GM18507 (cell line): Measurements from ENCODE around the gene PIGP.
A peak's percentile ranks its signal among the peaks of the same experiment; 100 is the strongest.

ENCODE experiments used
- DNase-seq: peaks from one replicate; pipeline ENCODE4 v3.0.0; 2011; ENCODE audit warnings: low read depth; ENCODE audit not compliant: insufficient read length; ENCODE audit errors: extremely low spot score
- FAIRE-seq: peaks from 2 replicates; lab custom pipeline; 2011; peaks lifted over from hg19 to GRCh38; lab: Jason Lieb, UNC

Gene PIGP

GRCh38 chr21:37077403-37077802 lies 4.5 kb upstream of the PIGP start:
- no peak for DNase-seq

GRCh38 chr21:37076087-37076850 lies 3.4 kb upstream of the PIGP start:
- no peak for FAIRE-seq
- no peak for DNase-seq

More at GRCh38 chr21:37077403-37077802, 4.5 kb upstream of the PIGP start:
- FAIRE-seq: no peak

DNA sequence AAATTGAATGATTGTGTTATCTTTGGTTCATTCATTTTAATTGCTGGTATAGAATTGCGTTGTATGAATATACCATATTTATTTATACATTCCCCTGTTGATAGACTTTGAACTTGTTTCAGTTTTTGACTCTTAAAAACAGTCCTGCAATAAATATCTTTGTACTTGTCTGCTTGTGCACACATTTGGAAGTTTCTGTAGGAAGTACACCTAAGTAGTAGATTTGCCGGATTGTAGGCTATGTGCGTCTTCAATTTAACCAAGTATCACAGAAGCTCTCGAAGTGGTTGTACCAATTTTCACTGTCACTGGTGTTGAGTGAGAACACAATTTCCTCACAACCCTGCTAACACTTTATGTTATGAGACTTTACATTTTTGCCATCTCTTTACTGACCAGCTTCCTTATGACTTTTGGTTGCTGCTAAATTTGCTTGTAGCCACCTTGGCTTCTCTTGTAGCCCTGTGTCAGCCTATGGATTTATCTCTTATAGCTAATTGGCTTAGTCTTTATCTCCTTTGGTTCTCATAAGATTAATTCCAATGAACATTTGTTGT lies 2.4 kb upstream of the PIGP start:
- FAIRE-seq: no peak

GRCh38 chr21:37074546-37074945 lies 1.7 kb upstream of the PIGP start:
- DNase-seq (no peak), FAIRE-seq (no peak)

More for the DNA sequence above, 2.4 kb upstream of the PIGP start:
- no peak for DNase-seq

GRCh38 chr21:37074197-37074510 lies 1.3 kb upstream of the PIGP start:
- no peak for FAIRE-seq
- DNase-seq: no peak

DNA sequence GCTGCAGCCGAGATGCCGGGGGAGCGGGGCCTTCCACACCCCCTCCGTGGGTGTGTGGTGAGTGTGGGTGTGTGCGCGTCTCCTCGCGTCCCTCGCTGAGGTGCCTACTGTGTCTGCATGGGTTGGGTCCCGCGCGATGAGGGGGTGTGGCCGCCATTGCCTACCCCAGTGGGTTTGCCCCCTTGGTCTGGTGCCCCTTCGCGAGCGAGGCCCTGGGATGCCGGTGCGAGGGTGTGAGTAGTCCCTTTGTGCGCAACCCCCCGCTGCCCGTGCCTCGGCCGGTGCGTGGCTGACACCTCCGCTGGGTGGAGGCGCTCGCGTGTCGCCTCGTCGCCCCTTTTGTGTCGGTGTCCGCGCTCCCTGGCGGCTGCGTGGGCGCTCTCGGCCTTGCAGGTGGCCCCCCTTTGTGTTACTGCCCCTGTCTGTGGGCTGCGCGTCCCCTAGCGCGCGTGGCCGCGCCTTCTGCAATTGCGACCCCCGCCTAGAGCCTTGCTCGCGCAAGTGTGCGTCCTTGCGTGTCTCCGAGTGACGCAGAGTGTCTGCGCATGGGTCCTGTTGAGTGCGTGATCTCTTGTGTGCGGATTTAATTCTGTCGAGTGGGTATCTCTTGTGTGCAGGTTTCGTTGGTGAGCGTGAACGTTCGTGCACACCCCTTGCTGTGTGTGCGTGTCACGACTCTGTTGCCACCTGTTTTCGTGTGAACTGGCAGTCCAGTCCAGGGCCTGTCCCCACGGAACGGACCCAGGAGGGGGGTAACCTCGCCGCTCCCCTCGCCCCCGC lies 736 bp upstream of the PIGP start:
- no peak for DNase-seq
- no peak for FAIRE-seq

DNA sequence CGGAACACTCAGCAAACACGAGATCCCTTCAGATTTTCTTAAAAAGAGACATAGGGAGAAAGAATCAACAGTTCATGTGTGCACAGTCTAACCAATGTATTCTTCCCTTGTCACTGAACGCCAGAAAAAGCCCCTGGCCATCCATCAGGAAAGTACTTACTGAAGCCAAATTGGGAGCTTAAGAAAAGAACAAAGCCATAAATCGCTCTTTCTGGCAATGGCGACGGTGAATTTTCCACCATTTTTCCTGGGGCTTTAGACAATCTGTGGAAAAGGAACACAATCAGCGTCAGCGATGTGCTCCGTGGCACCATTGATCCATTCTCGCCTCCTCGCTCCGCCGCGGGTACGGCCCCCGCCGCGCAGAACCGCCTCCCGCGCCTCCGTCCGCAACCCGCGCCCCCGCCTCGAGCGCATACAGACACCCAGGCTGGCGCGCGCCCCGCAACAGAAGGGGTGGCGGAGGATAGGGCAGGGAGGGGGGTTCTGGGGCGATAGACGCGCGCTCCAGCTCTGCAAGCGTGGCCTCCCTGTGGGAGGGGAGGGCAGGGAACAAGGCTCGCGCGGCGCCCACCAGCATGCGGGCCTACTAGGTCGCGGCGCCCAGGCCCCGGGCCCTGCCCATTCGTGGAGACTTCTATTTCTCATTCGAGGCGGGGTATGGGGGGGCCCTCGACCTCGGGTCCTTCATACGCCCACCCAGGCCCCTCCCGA lies 440 bp downstream of the PIGP start:
- no peak for FAIRE-seq
- peak; percentile 50 for DNase-seq

DNA sequence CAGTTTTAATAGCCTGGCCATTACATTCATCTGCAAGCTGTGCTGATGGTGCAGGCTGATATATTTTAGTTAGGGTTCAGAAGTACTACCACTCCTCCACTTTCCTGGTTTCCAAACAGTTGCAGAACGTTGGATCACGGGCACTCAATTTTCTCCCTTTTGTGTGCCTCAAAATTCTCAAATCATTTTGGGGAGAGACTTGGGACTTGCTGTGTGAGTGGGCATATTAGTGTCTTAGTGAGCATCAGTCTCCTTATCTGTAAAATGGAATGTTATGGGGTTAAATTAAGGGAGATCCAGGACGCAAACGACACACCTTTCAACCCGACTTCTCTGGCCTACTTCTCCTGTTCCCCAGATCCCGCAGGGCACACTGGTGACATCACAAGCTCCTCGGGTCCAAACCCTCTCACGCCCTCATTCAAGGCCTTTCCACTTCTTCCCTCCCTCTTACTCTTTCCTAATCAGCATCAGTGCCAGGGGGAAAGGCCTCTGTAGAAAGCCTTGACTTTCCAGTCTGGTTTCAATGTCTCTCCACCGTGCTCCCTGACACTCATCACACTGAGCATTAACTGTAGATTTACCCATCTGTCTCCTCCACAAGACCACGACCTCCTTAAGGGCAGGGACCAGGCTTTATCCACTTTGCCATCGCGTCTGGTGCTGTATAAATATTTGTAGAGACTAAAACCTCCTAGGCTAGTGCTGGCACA lies 1.2 kb downstream of the PIGP start:
- FAIRE-seq: no peak

DNA sequence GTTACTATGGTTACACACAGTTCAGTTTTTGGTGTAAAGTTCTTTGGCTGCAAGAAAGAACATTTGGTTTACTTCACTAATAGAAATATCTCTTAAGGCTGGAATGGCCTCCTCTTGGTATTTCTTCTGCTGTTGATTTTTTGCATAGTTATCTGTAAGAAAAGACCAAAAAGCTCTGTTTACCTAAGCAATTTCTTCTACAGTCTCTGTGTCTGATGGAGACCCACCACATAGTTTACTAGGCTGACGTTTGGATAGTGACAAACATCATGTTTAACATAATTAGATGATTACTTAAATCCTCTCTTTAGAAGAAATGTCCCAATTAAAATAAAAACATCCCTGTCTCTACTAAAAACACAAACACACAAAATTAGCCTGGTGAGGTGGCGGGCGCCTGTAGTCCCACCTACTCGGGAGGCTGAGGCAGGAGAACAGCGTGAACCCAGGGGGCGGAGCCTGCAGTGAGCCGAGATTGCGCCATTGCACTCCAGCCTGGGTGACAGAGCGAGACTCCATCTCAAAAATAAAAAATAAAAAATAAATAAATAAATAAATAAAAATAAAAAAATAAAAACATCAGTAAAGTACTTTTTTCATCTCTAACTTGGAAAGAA lies 7.2 kb downstream of the PIGP start:
- no peak for FAIRE-seq
- no peak for DNase-seq

More for the DNA sequence above, 1.2 kb downstream of the PIGP start:
- no peak for DNase-seq

GRCh38 chr21:37064841-37065240 lies 8.0 kb downstream of the PIGP start:
- FAIRE-seq (no peak), DNase-seq (no peak)

DNA sequence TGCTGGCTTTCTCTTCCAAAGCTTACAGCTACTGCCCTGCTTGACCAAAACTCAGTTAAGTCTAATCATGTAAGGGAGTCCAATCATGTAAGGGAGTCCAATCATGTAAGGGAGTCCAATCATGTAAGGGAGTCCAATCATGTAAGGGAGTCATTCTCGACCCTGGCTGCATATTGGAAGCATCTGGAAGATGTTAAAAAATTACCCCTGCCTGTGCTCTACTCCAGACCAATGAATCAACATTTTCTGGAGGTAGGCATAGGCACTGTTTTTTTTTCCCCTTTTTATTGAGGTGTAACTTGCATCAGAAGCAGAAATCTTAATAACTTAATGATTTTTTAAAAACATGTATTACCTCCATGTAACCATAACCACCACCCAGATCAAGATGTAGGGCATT lies 9.4 kb downstream of the PIGP start:
- DNase-seq: no peak
- FAIRE-seq: no peak

GRCh38 chr21:37062593-37062935 lies 10.3 kb downstream of the PIGP start:
- no peak for FAIRE-seq
- DNase-seq: no peak

DNA sequence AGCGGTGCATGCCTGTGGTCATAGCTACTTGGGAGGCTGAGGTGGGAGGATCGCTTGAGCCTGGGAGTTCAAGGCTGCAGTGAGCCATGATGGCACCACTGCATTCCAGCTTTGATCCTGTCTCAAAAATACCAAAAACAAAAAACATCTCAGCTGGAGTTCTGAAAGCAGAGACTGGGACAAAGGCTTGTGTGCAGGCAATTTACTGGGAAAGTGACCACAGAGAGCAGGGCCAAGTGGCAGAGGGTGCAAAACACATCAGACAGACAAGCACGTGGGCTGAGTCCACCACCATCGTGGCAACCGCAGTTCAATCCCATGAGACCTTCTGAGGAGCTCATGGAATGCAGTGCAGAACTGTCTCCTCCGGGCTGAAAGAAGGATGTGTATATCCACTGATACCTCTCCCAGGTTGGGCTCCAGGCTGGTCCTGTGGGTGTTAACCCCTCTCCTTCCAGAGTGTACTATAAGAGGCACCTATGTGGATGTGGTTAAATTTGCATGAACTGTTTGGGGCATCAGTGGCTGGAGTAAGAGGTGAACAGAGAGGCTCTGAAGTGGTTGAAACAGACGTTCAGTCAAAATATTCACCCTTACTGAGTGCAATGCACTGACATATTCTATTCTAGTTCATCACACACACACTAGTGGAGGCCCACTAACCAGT lies 10.8 kb downstream of the PIGP start:
- no peak for FAIRE-seq
- DNase-seq: no peak

- no peak for DNase-seq
- FAIRE-seq: no peak
Measured at GRCh38 chr21:37060296-37060695, 12.6 kb downstream of the PIGP start.

DNA sequence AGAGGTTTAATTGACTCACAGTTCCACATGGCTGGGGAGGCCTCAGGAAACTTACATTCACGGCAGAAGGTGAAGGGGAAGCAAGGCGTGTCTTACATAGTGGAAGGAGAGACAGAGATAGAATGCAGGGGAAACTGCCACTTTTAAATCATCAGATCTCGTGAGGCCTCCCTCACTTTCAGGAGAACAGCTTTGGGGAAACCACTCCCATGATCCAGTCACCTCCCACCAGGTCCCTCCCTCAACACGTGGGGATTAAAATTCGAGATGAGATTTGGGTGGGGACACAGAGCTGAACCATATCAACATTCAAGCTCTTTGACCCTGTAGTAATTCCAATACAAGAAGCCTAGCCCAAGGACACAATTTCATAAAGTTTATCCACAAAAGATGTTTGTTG lies 13.7 kb downstream of the PIGP start:
- FAIRE-seq (no peak), DNase-seq (no peak)

- FAIRE-seq (no peak), DNase-seq (no peak)
Measured at GRCh38 chr21:37058261-37058660, 14.6 kb downstream of the PIGP start.

DNA sequence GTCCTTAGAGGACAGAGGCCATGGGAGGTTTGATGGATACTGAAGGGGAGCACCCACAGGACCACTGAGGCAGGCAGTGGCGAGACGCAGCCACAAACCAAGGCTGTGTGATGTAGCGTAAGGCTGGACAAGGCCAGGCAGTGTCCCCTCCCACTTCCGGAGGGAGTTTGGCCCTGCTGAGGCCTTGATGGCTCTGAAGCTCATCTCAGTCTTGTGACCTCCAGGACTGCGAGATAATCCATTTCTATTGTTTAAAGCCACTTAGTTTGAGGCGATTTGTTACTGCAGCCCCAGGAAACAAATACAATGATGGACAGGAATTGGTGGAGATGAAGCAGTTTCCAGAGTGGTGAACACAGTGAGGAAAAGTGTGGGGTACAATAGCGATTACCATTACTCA lies 15.3 kb downstream of the PIGP start:
- no peak for DNase-seq
- FAIRE-seq: no peak

GRCh38 chr21:37055271-37055855 lies 17.5 kb downstream of the PIGP start:
- DNase-seq (no peak), FAIRE-seq (no peak)
